ENCODE results near the gene DAZAP2.

- TF ChIP-seq, protein P1, sequence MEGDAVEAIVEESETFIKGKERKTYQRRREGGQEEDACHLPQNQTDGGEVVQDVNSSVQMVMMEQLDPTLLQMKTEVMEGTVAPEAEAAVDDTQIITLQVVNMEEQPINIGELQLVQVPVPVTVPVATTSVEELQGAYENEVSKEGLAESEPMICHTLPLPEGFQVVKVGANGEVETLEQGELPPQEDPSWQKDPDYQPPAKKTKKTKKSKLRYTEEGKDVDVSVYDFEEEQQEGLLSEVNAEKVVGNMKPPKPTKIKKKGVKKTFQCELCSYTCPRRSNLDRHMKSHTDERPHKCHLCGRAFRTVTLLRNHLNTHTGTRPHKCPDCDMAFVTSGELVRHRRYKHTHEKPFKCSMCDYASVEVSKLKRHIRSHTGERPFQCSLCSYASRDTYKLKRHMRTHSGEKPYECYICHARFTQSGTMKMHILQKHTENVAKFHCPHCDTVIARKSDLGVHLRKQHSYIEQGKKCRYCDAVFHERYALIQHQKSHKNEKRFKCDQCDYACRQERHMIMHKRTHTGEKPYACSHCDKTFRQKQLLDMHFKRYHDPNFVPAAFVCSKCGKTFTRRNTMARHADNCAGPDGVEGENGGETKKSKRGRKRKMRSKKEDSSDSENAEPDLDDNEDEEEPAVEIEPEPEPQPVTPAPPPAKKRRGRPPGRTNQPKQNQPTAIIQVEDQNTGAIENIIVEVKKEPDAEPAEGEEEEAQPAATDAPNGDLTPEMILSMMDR (IDR thresholded peaks at IDR 0.05) = no peak
- no peak for TF ChIP-seq POLR2A (IDR thresholded peaks at IDR 0.05)
Observed at GRCh38 chr12:51242876-51243275, 4.2 kb downstream of the DAZAP2 start.
